Neural cell (in vitro differentiated cells): ENCODE measurements around the gene SHBG. TPM values are rescaled to one million over a fixed set of nuclear protein-coding genes. Genes with fewer than 3 reads are reported as not detected.

Experiments used
- H2AFZ ChIP-seq: fragments of 200-600, 300-800 bp; sonication (generic), shearing (Covaris generic); 2 replicates; pipeline ENCODE4 v1.6.0; 2014; ENCODE audit warnings: low read depth, mild to moderate bottlenecking, antibody characterized with exemption, low read length, moderate library complexity
- H3F3A ChIP-seq: fragments of 200-600 bp; shearing (Covaris generic); 2 replicates; pipeline ENCODE4 v1.6.1; 2016; ENCODE audit warnings: mild to moderate bottlenecking, moderate library complexity, mixed read lengths, antibody characterized with exemption, low read length; ENCODE audit not compliant: insufficient read depth, poor library complexity, severe bottlenecking
- H3K27ac ChIP-seq: fragments of 200-600, 300-800 bp; sonication (generic), shearing (Covaris generic); 2 replicates; pipeline ENCODE4 v1.5.1; 2014; ENCODE audit warnings: mild to moderate bottlenecking, low read length, moderate library complexity
- H3K27me3 ChIP-seq: fragments of 300-800, 200-600 bp; sonication (generic), shearing (Covaris generic); 2 replicates; pipeline ENCODE4 v1.6.0; 2014; ENCODE audit warnings: mild to moderate bottlenecking, low read depth, low read length, moderate library complexity; ENCODE audit not compliant: insufficient read depth
- H3K36me3 ChIP-seq: fragments of 300-800, 200-600 bp; sonication (generic), shearing (Covaris generic); 2 replicates; pipeline ENCODE4 v1.5.1; 2014; ENCODE audit warnings: mild to moderate bottlenecking, antibody characterized with exemption, low read length, moderate library complexity; ENCODE audit not compliant: insufficient read depth
- H3K4me2 ChIP-seq: fragments of 300-800, 200-600 bp; sonication (generic), shearing (Covaris generic); 2 replicates; pipeline ENCODE4 v1.6.0; 2014; ENCODE audit warnings: mild to moderate bottlenecking, low read length
- H3K4me3 ChIP-seq: fragments of 300-800, 200-600 bp; sonication (generic), shearing (Covaris generic); 2 replicates; pipeline ENCODE4 v1.5.1; 2014; ENCODE audit warnings: mild to moderate bottlenecking, low read length, moderate library complexity
- H3K79me2 ChIP-seq: fragments of 200-600 bp; shearing (Covaris generic); replicated peaks from 2 replicates; pipeline ENCODE4 v1.6.0; 2014; ENCODE audit warnings: mild to moderate bottlenecking, low read length, moderate library complexity; ENCODE audit not compliant: insufficient read depth
- H3K9ac ChIP-seq: fragments of 300-800, 200-600 bp; sonication (generic), shearing (Covaris generic); 2 replicates; pipeline ENCODE4 v1.6.1; 2016; ENCODE audit warnings: mild to moderate bottlenecking, low read length, mixed read lengths
- H3K9me2 ChIP-seq: fragments of 200-600 bp; shearing (Covaris generic); 2 replicates; pipeline ENCODE4 v1.6.1; 2016; ENCODE audit warnings: mild to moderate bottlenecking, low read length, mixed read lengths; ENCODE audit not compliant: insufficient read depth
- H3K9me3 ChIP-seq: fragments of 200-600, 300-800 bp; sonication (generic), shearing (Covaris generic); 2 replicates; pipeline ENCODE4 v1.6.1; 2016; ENCODE audit warnings: mild to moderate bottlenecking, mixed run types, low read length, moderate library complexity, mixed read lengths
- H4K20me1 ChIP-seq: fragments of 200-600 bp; shearing (Covaris generic); 2 replicates; pipeline ENCODE4 v1.6.1; 2016; ENCODE audit warnings: mild to moderate bottlenecking, mixed run types; ENCODE audit not compliant: insufficient read depth
- CTCF ChIP-seq: fragments of 450-650 bp; IDR thresholded peaks from 2 replicates; pipeline ENCODE4 v1.5.1; 2014; ENCODE audit warnings: antibody characterized with exemption, mild to moderate bottlenecking, moderate library complexity; ENCODE audit not compliant: poor library complexity, severe bottlenecking
- EP300 ChIP-seq: fragments of 450-650 bp; conservative IDR thresholded peaks from 2 replicates; pipeline ENCODE4 v1.6.1; 2014; ENCODE audit warnings: antibody characterized with exemption, mild to moderate bottlenecking, moderate library complexity; ENCODE audit not compliant: poor library complexity, severe bottlenecking
- EZH2 ChIP-seq: fragments of 200-600, 300-800 bp; shearing (Covaris generic), sonication (generic); IDR thresholded peaks from 2 replicates; pipeline ENCODE4 v1.6.1; 2014; ENCODE audit warnings: antibody characterized with exemption, low read length, borderline replicate concordance, mild to moderate bottlenecking; ENCODE audit not compliant: insufficient read depth, poor library complexity, severe bottlenecking
- MXI1 ChIP-seq: fragments of 450-650 bp; conservative IDR thresholded peaks from 2 replicates; pipeline ENCODE4 v1.6.1; 2014; ENCODE audit warnings: antibody characterized with exemption, mild to moderate bottlenecking; ENCODE audit not compliant: poor library complexity, severe bottlenecking
- POLR2AphosphoS5 ChIP-seq: IDR thresholded peaks from 2 replicates; pipeline ENCODE4 v1.6.1; 2012
- RAD21 ChIP-seq: fragments of 450-650 bp; conservative IDR thresholded peaks from 2 replicates; pipeline ENCODE4 v1.6.1; 2014; ENCODE audit warnings: antibody characterized with exemption, mild to moderate bottlenecking, moderate library complexity
- REST ChIP-seq: IDR thresholded peaks from 2 replicates; pipeline ENCODE4 v1.6.1; 2012; ENCODE audit warnings: borderline replicate concordance
- SMC3 ChIP-seq: fragments of 450-650 bp; conservative IDR thresholded peaks from 2 replicates; pipeline ENCODE4 v1.6.1; 2014; ENCODE audit warnings: antibody characterized with exemption, mild to moderate bottlenecking, moderate library complexity; ENCODE audit not compliant: poor library complexity
- TAF1 ChIP-seq: IDR thresholded peaks from 2 replicates; pipeline ENCODE4 v1.6.1; 2012; ENCODE audit warnings: low read depth
- polyA plus RNA-seq: library from polyadenylated mRNA; depleted of rRNA; stranded (reverse); fragments of >200 nt; gene quantifications from 2 replicates; pipeline ENCODE4 v1.2.3, GENCODE V29; 2014

Gene SHBG
- polyA plus RNA-seq, 1 donor from 2014 or later = 0.90 TPM

GRCh38 chr17:7676533-7676932 lies 46.6 kb downstream of the SHBG start:
- Histone ChIP-seq H3K9me3 (no peaks in the 10 kb centered on the region), H3K27me3 (no peaks in the 10 kb centered on the region), H3K4me3 (no peak overlapping the region), H3F3A (no peaks in the 10 kb centered on the region), H3K9me2 (no peaks in the 10 kb centered on the region), H3K79me2 (no peaks in the 10 kb centered on the region), H4K20me1 (no peaks in the 10 kb centered on the region), H2AFZ (no peak overlapping the region), H3K27ac (no peak overlapping the region), H3K36me3 (peaks cover 11% of the 10 kb centered on the region), H3K9ac (no peak overlapping the region), H3K4me2 (no peak overlapping the region)
- TF ChIP-seq CTCF (no peak), MXI1 (no peak), REST (no peak), EZH2 (no peak)

DNA sequence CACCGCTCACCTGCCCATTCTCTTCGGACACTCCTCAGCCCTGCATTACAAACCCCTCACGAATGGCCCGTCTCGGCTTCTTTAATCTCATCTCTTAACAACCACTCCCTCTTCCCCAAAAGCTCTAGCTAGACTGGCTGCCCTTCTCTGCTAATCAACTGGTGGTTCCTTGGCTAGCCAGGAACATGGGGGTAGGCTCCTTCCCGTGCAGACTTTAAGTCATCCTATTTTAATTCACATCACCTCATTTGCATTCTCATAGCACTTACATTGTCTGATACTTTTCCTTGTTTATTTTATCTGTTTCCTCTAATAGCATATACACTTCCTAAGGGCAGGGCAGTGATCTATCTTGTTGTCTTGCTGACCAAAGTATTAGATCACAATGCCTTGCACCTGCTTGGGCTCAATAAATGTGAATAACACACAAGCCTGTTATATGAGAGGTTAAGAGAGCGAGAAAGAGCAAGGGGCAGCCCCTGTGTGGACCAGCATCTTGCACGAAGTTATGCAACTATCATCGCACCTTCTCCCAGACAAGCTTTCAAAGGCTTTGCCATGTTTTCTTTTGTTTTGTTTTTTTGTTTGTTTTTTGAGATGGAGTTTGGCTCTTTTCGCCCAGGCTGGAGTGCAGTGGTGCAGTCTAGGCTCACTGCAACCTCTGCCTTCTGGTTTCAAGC lies 47.6 kb downstream of the SHBG start:
- Histone ChIP-seq H4K20me1 (no peaks in the 10 kb centered on the region), H3K79me2 (peaks cover 3% of the 10 kb centered on the region), H3K4me2 (no peak overlapping the region)

More for the DNA sequence above, 47.6 kb downstream of the SHBG start:
- H3K9ac ChIP-seq = no peak overlapping the region
- H2AFZ ChIP-seq = no peak overlapping the region
- no peaks in the 10 kb centered on the region for H3K9me3 ChIP-seq
- H3K9me2 ChIP-seq = no peaks in the 10 kb centered on the region
- TF ChIP-seq CTCF (no peak), EP300 (no peak), MXI1 (no peak), POLR2AphosphoS5 (no peak), EZH2 (no peak), SMC3 (no peak), RAD21 (no peak), TAF1 (no peak), REST (no peak)
- H3K36me3 ChIP-seq = peaks cover 11% of the 10 kb centered on the region
- H3K27ac ChIP-seq = no peak overlapping the region
- H3F3A ChIP-seq = no peaks in the 10 kb centered on the region
- no peak overlapping the region for H3K4me3 ChIP-seq
- no peaks in the 10 kb centered on the region for H3K27me3 ChIP-seq
